BE2C (cell line): ENCODE measurements around the gene LRRC2.
A peak's percentile ranks its signal among the peaks of the same experiment; 100 is the strongest.

Experiments used
- DNase-seq: peaks from one replicate; pipeline ENCODE4 v3.0.0-alpha.2; 2020
- H3K27me3 ChIP-seq: fragments of 250-450 bp; sonication (Bioruptor Pico); 2 replicates; pipeline ENCODE4 v1.5.1; 2020; ENCODE audit warnings: mild to moderate bottlenecking
- H3K36me3 ChIP-seq: fragments of 250-450 bp; sonication (Bioruptor Pico); 2 replicates; pipeline ENCODE4 v1.5.1; 2020; ENCODE audit warnings: mild to moderate bottlenecking
- H3K4me1 ChIP-seq: fragments of 250-450 bp; sonication (Bioruptor Pico); 2 replicates; pipeline ENCODE4 v1.5.1; 2020
- H3K4me3 ChIP-seq: 2 replicates; pipeline ENCODE4 v1.5.1; 2011; ENCODE audit warnings: low read depth, low read length
- H3K9me3 ChIP-seq: fragments of 250-450 bp; sonication (Bioruptor Pico); 2 replicates; pipeline ENCODE4 v1.5.1; 2020
- CTCF ChIP-seq: IDR thresholded peaks from 2 replicates; pipeline ENCODE4 v1.5.1; 2012; ENCODE audit warnings: mild to moderate bottlenecking, low read depth, low read length

Gene LRRC2

GRCh38 chr3:46559091-46559704 is 6.9 kb downstream of the LRRC2 start:
- Histone ChIP-seq H3K27me3 (no peaks in the 10 kb centered on the region), H3K4me1 (no peaks in the 10 kb centered on the region), H3K4me3 (no peak overlapping the region), H3K9me3 (no peaks in the 10 kb centered on the region), H3K36me3 (no peaks in the 10 kb centered on the region)
- peak; percentile 16 for DNase-seq
- TF ChIP-seq CTCF: no peak

GRCh38 chr3:46558184-46559043 is 7.7 kb downstream of the LRRC2 start:
- DNase-seq: peak; percentile 10
- H3K9me3 ChIP-seq: no peaks in the 10 kb centered on the region
- no peaks in the 10 kb centered on the region for H3K27me3 ChIP-seq
- no peak overlapping the region for H3K4me3 ChIP-seq
- TF ChIP-seq CTCF: 0 out of 2 replicates have a peak, but pooled peaks have one; percentile 16
- no peaks in the 10 kb centered on the region for H3K36me3 ChIP-seq
- no peaks in the 10 kb centered on the region for H3K4me1 ChIP-seq

- H3K4me1 ChIP-seq: no peaks in the 10 kb centered on the region
- no peaks in the 10 kb centered on the region for H3K9me3 ChIP-seq
- H3K4me3 ChIP-seq: no peak overlapping the region
- TF ChIP-seq CTCF: no peak
- no peak for DNase-seq
- H3K36me3 ChIP-seq: no peaks in the 10 kb centered on the region
- H3K27me3 ChIP-seq: no peaks in the 10 kb centered on the region
Measured at GRCh38 chr3:46557814-46558183, 8.3 kb downstream of the LRRC2 start.

- no peak for DNase-seq
- no peak for TF ChIP-seq CTCF
- Histone ChIP-seq H3K4me3 (no peak overlapping the region), H3K36me3 (no peaks in the 10 kb centered on the region), H3K27me3 (no peaks in the 10 kb centered on the region), H3K9me3 (no peaks in the 10 kb centered on the region), H3K4me1 (no peaks in the 10 kb centered on the region)
Measured at GRCh38 chr3:46553154-46553553, 12.9 kb downstream of the LRRC2 start.

GRCh38 chr3:46552538-46552937 is 13.6 kb downstream of the LRRC2 start:
- TF ChIP-seq CTCF: no peak
- no peak for DNase-seq
- Histone ChIP-seq H3K4me1 (no peaks in the 10 kb centered on the region), H3K4me3 (no peak overlapping the region), H3K9me3 (no peaks in the 10 kb centered on the region), H3K27me3 (no peaks in the 10 kb centered on the region), H3K36me3 (no peaks in the 10 kb centered on the region)

GRCh38 chr3:46551615-46552014 is 14.5 kb downstream of the LRRC2 start:
- no peak for DNase-seq
- no peak overlapping the region for H3K4me3 ChIP-seq
- no peaks in the 10 kb centered on the region for H3K9me3 ChIP-seq
- no peak for TF ChIP-seq CTCF
- no peaks in the 10 kb centered on the region for H3K27me3 ChIP-seq
- no peaks in the 10 kb centered on the region for H3K4me1 ChIP-seq
- no peaks in the 10 kb centered on the region for H3K36me3 ChIP-seq
